ENCODE data around the gene SLC5A6. TPM values are rescaled to one million over a fixed set of nuclear protein-coding genes. Genes with fewer than 3 reads are reported as not detected.

The SLC5A6 gene
- total and polyA plus RNA-seq, 2 of the 4 experiments (the other 2 are of a cell fraction) = 28.8 to 34.2 TPM

DNA sequence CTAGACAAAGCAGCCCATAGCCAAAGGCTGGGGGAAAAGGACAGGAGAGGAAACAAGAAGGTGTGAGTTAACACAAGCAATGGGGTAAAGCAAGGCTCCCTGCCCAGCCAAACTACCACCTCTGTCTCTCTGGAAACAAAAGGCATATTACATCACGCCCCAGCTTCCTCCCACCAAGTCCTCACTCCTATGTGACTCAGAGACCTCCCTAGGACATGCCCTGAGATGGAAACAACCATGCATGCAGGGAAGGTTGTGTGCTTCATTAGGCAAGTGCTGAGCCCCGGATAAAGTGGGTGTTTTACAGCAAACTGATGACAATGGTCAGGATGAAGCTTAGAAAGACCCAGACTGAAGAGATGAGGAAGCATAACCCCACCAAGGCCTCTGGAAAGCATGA, 9.2 kb downstream of the SLC5A6 start:
- H3K14ac ChIP-seq (replicated peaks; ENCODE audit: low read depth, low read length) = no peak overlapping the region
- H3K4me2 ChIP-seq (ENCODE audit: low read depth, low read length) = no peak overlapping the region
- no peak overlapping the region for H2BK5ac ChIP-seq (ENCODE audit: low read depth, low read length, poor library complexity, severe bottlenecking)
- no TSS peak for BruUV-seq (replicated peaks)
- no peak overlapping the region for H3K18ac ChIP-seq (ENCODE audit: low read depth, low read length)
- no peak overlapping the region for H3K4me3 ChIP-seq (ENCODE audit: insufficient read depth, low read depth, low read length)
- dilution Hi-C loops (cut with HindIII; ENCODE audit: low sequenced_read_pairs, unreplicated experiment) (no loop called here), intact Hi-C loops (cut with micrococcal nuclease) (no loop called here), in situ Hi-C loops (cut with MboI; ENCODE audit: low sequenced_read_pairs) (no loop called here)
- H3K27me3 ChIP-seq (ENCODE audit: control insufficient read depth, insufficient read depth, low read length) = no peaks in the 10 kb centered on the region
- H3K36me3 ChIP-seq (ENCODE audit: control insufficient read depth, insufficient read depth, low read length) = peaks cover 56% of the 10 kb centered on the region
- no peak overlapping the region for H2AFZ ChIP-seq (replicated peaks; ENCODE audit: low read length, poor library complexity)
- ATAC-seq (ENCODE audit: low read depth) (no peak), DNase-seq (peak; percentile 22)
- H4K91ac ChIP-seq (ENCODE audit: insufficient read depth, low read depth, low read length) = no peak overlapping the region
- no peak overlapping the region for H2AK5ac ChIP-seq (ENCODE audit: low read depth, low read length)
- no peak overlapping the region for H3K4ac ChIP-seq (ENCODE audit: low read depth, low read length)
- no peaks in the 10 kb centered on the region; the same call in 1 of the 2 replicates for H3K9me1 ChIP-seq (ENCODE audit: insufficient read depth, low read length)
- ChIA-PET POLR2A (ENCODE audit: unreplicated experiment) (interaction anchor here (0.6 kb wide), 1 partner anchor 8 kb away, joined by 4 read pairs; no protein-coding TSS in a partner anchor), CTCF (no interaction called here)
- peaks cover 0 to 3% of the 10 kb centered on the region in 2 experiments; a peak in 1 of 4 replicates for H3K79me1 ChIP-seq (ENCODE audit: low read depth in 1 of 2, low read length in 2 of 2)
- no peak for TF ChIP-seq CHD1 (IDR thresholded peaks at IDR 0.05; ENCODE audit: low read depth, low read length)
- TF ChIP-seq MAZ (IDR thresholded peaks at IDR 0.05; ENCODE audit: borderline replicate concordance, low read depth, low read length) = no peak
- no peak for TF ChIP-seq MXI1 (IDR thresholded peaks at IDR 0.05; ENCODE audit: borderline replicate concordance, low read depth, low read length)
- TF ChIP-seq NFE2L2 (IDR thresholded peaks at IDR 0.05; ENCODE audit: low read depth, low read length) = no peak
- no peak for TF ChIP-seq RCOR1 (IDR thresholded peaks at IDR 0.05; ENCODE audit: insufficient replicate concordance, low read length)
- TF ChIP-seq ELK1 (IDR thresholded peaks at IDR 0.05; ENCODE audit: borderline replicate concordance, low read depth, low read length) = no peak
- TF ChIP-seq SMC3 (IDR thresholded peaks at IDR 0.05; ENCODE audit: low read depth, low read length) = no peak
- no peak for TF ChIP-seq RAD21 (IDR thresholded peaks at IDR 0.05; ENCODE audit: low read length)
- TF ChIP-seq POLR2A (IDR thresholded peaks at IDR 0.05; ENCODE audit: low read depth, low read length) = no peak
- H4K8ac ChIP-seq (ENCODE audit: low read depth in 2 of 2, low read length in 2 of 2) = no peak overlapping the region
- no peaks in the 10 kb centered on the region for H3K9me3 ChIP-seq (ENCODE audit: control insufficient read depth, insufficient read depth, low read length)
- H3K56ac ChIP-seq (ENCODE audit: extremely low read depth, insufficient read depth, low read length) = no peak overlapping the region
- no peak overlapping the region for H2BK120ac ChIP-seq (ENCODE audit: low read depth, low read length)
- H4K5ac ChIP-seq (ENCODE audit: low read depth, low read length) = no peak overlapping the region
- H3K23ac ChIP-seq (ENCODE audit: low read depth, low read length) = no peak overlapping the region
- H3K27ac ChIP-seq (ENCODE audit: insufficient read depth, low read length) = no peak overlapping the region
- H2BK20ac ChIP-seq (ENCODE audit: low read depth, low read length) = no peak overlapping the region
- H3K9ac ChIP-seq (ENCODE audit: low read depth, low read length) = no peak overlapping the region
- no peaks in the 10 kb centered on the region; the same call in 1 of the 2 replicates for H4K20me1 ChIP-seq (ENCODE audit: insufficient read depth, low read length)
- no peaks in the 10 kb centered on the region for H3K4me1 ChIP-seq (ENCODE audit: control insufficient read depth, insufficient read depth, low read length)
- no peak overlapping the region for H2BK15ac ChIP-seq (ENCODE audit: low read depth, low read length)
- no peak overlapping the region for H2AK9ac ChIP-seq (replicated peaks; ENCODE audit: low read depth, low read length, poor library complexity)
- no CpG with 5 or more reads among the region's 2 CpGs for WGBS, 2 experiments (ENCODE audit: extremely low coverage in 2 of 2, insufficient read length in 1 of 2)

All from IMR-90 (cell line).